K562 (cell line): ENCODE measurements around the gene TRAPPC2B. TPM values are rescaled to one million over a fixed set of nuclear protein-coding genes. Genes with fewer than 3 reads are reported as not detected.

ENCODE experiments used
- ETV5 ChIP-seq: sonication (generic); formaldehyde crosslinking; IDR thresholded peaks from 2 replicates; pipeline ENCODE4 v1.4.0; 2020; ENCODE audit warnings: low read depth, mild to moderate bottlenecking, missing genetic modification reagents
- JUND ChIP-seq, 2 experiments: IDR thresholded peaks; 2 replicates in 1 of 2; 3 replicates in 1 of 2; pipeline ENCODE4 v1.6.1; 2011; ENCODE audit warnings: borderline replicate concordance in 2 of 2, low read depth in 2 of 2, low read length in 2 of 2, improper control_type of control experiment in 1 of 2, missing biosample characterization in 1 of 2, missing genetic modification characterization in 1 of 2, missing genetic modification reagents in 1 of 2
- NCOR1 ChIP-seq: fragments of 450-650 bp; IDR thresholded peaks from 2 replicates; pipeline ENCODE4 v1.6.1; 2016; ENCODE audit warnings: mild to moderate bottlenecking, moderate library complexity
- RBM39 ChIP-seq: fragments of 200-400 bp; formaldehyde crosslinking; optimal IDR thresholded peaks from 2 replicates; pipeline ENCODE3; 2018; ENCODE audit warnings: low read depth, low read length
- SMARCA5 ChIP-seq: fragments of 450-650 bp; IDR thresholded peaks from 2 replicates; pipeline ENCODE4 v1.6.1; 2016
- WHSC1 ChIP-seq: IDR thresholded peaks from one replicate; pipeline ENCODE4 v1.6.1; 2012; ENCODE audit warnings: low read length, control low read depth, inconsistent platforms
- ZNF133 ChIP-seq: fragments of 250-450 bp; sonication (Bioruptor Pico); IDR thresholded peaks from 2 replicates; pipeline ENCODE4 v1.4.0; 2020; ENCODE audit warnings: mild to moderate bottlenecking
- polyA plus RNA-seq, 8 experiments: library from polyadenylated mRNA; depleted of rRNA in 4 of 8; stranded (reverse) in 5 of 8; unstranded in 3 of 8; fragments of >200 nt; fragmentation: Nextera tagmentation in 2 of 8; fragmentation: Illumina TruSeq in 1 of 8; extraction: Ambion mirVana in 2 of 8; extraction: Trizol in 1 of 8; gene quantifications; 2 replicates each; pipeline versions ENCODE4 v1.2.1 to v1.2.3, GENCODE V29; 2011 to 2014; ENCODE audit warnings: inconsistent platforms in 1 of 8, missing spikeins in 1 of 8
- total RNA-seq, 7 experiments: library from RNA; depleted of rRNA in 6 of 7; stranded (reverse); fragments of >200 nt in 6 of 7; fragmentation: Illumina TruSeq in 2 of 7; extraction: Trizol in 2 of 7; gene quantifications; 2 replicates each; pipeline versions ENCODE4 v1.2.1 to v1.2.3, GENCODE V29; 2011 to 2021; ENCODE audit warnings: low replicate concordance in 1 of 7
- TF ChIP-seq, protein P1 (sequence below), 2 experiments: IDR thresholded peaks in 1 of 2; conservative IDR thresholded peaks in 1 of 2; 2 replicates each; pipeline ENCODE4 v1.6.1; 2016; ENCODE audit warnings: low read depth in 2 of 2, mild to moderate bottlenecking in 1 of 2, missing compliant biosample characterization in 1 of 2, missing genetic modification characterization in 1 of 2, moderate library complexity in 1 of 2
- TF ChIP-seq, protein P2 (sequence below): fragments of 250-450 bp; sonication (Bioruptor Pico); IDR thresholded peaks from 2 replicates; pipeline ENCODE4 v1.8.0; 2021; ENCODE audit warnings: moderate library complexity, mild to moderate bottlenecking, inconsistent platforms
- TF ChIP-seq, protein P3 (sequence below): fragments of 250-450 bp; sonication (Bioruptor Pico); IDR thresholded peaks from 2 replicates; pipeline ENCODE4 v1.5.0; 2021
- TF ChIP-seq, protein P4 (sequence below): fragments of 450-650 bp; formaldehyde crosslinking; IDR thresholded peaks from 2 replicates; pipeline ENCODE4 v1.4.0; 2022; ENCODE audit warnings: missing genetic modification characterization
- TF ChIP-seq, protein P5 (sequence below), 2 experiments: fragments of 150-350 bp in 1 of 2; IDR thresholded peaks; 2 replicates each; pipeline ENCODE4 v1.6.1; 2012 to 2016; ENCODE audit warnings: low read depth in 2 of 2, low read length in 2 of 2, mild to moderate bottlenecking in 1 of 2, moderate library complexity in 1 of 2
- TF ChIP-seq, protein P6 (sequence below): sonication (generic); formaldehyde crosslinking; IDR thresholded peaks from 2 replicates; pipeline ENCODE4 v1.8.0; 2022; ENCODE audit warnings: missing genetic modification reagents, mild to moderate bottlenecking, moderate library complexity, borderline replicate concordance

Gene TRAPPC2B
- total and polyA plus RNA-seq, 9 of the 15 experiments (the other 6 are each of a cell fraction or from before 2014, with no cell fraction given), result 2.2 to 20.4 (median 4.6) TPM

DNA sequence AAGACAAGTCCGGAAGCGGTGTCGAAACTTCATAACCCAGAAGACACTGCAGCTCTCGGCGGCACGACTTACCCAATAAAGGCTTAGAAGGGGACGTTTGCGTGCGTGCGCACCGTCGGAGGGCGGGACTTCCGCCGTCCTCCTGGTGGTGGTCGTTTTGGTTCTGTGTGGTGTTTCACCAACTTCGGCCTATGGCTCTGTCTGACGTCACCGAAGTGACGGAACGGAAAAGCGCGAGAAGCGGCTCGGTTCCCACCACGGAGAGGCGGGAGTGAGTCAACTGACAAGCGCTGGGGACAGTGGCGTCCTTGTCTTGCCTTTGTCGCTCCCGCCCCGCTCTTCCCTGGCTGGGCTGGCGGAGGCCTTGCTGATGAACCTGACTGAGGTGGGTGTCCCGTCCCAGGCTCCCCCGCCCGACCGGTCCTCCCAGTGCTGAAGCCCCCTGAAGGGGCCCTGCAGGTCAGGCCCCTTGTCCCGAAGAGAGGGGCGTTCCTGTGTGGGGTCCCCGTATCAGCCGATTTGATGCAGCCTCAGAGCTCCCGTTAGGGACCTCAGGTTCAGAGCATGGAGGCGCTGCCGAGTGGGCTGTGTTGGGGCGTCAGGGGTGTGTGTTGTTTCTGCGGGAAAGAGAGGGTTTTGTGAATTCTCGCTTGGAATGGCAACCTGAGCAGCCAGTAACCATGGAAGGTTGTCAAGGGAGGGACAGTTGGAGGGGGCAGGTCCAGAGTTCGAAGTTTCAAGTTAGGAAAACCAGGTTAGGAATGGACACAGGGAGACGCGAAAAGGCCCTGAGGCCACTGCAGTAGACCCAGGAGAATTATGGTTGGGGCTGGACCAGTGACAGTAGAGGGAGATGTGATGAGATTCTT lies 26.6 kb downstream of the TRAPPC2B start, which contains the start of gene ZNF548 (continued):
- TF ChIP-seq, protein P1, sequence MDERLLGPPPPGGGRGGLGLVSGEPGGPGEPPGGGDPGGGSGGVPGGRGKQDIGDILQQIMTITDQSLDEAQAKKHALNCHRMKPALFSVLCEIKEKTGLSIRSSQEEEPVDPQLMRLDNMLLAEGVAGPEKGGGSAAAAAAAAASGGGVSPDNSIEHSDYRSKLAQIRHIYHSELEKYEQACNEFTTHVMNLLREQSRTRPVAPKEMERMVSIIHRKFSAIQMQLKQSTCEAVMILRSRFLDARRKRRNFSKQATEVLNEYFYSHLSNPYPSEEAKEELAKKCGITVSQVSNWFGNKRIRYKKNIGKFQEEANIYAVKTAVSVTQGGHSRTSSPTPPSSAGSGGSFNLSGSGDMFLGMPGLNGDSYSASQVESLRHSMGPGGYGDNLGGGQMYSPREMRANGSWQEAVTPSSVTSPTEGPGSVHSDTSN (CRISPR knock-in tag; IDR thresholded peaks at IDR 0.05; ENCODE audit: low read depth), result no peak
- TF ChIP-seq, protein P1 (tag; conservative IDR thresholded peaks at IDR 0.05; ENCODE audit: low read depth), result no peak
- TF ChIP-seq, protein P2, sequence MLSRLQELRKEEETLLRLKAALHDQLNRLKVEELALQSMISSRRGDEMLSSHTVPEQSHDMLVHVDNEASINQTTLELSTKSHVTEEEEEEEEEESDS (CRISPR knock-in tag), result no peak
- TF ChIP-seq RBM39 (no peak), ZNF133 (CRISPR knock-in tag) (no peak), WHSC1 (no peak), JUND (IDR thresholded peaks at IDR 0.05; ENCODE audit: borderline replicate concordance, low read depth, low read length) (peak; percentile 88), JUND (tag; IDR thresholded peaks at IDR 0.05; ENCODE audit: borderline replicate concordance, low read depth, low read length) (peak; percentile 87), ETV5 (CRISPR knock-in tag) (0 out of 2 replicates have a peak, but pooled peaks have one; percentile 74), SMARCA5 (no peak), NCOR1 (no peak)
- TF ChIP-seq, protein P3, sequence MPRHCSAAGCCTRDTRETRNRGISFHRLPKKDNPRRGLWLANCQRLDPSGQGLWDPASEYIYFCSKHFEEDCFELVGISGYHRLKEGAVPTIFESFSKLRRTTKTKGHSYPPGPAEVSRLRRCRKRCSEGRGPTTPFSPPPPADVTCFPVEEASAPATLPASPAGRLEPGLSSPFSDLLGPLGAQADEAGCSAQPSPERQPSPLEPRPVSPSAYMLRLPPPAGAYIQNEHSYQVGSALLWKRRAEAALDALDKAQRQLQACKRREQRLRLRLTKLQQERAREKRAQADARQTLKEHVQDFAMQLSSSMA, result no peak
- TF ChIP-seq, protein P4, sequence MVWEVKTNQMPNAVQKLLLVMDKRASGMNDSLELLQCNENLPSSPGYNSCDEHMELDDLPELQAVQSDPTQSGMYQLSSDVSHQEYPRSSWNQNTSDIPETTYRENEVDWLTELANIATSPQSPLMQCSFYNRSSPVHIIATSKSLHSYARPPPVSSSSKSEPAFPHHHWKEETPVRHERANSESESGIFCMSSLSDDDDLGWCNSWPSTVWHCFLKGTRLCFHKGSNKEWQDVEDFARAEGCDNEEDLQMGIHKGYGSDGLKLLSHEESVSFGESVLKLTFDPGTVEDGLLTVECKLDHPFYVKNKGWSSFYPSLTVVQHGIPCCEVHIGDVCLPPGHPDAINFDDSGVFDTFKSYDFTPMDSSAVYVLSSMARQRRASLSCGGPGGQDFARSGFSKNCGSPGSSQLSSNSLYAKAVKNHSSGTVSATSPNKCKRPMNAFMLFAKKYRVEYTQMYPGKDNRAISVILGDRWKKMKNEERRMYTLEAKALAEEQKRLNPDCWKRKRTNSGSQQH (CRISPR knock-in tag), result no peak
- TF ChIP-seq, protein P5, sequence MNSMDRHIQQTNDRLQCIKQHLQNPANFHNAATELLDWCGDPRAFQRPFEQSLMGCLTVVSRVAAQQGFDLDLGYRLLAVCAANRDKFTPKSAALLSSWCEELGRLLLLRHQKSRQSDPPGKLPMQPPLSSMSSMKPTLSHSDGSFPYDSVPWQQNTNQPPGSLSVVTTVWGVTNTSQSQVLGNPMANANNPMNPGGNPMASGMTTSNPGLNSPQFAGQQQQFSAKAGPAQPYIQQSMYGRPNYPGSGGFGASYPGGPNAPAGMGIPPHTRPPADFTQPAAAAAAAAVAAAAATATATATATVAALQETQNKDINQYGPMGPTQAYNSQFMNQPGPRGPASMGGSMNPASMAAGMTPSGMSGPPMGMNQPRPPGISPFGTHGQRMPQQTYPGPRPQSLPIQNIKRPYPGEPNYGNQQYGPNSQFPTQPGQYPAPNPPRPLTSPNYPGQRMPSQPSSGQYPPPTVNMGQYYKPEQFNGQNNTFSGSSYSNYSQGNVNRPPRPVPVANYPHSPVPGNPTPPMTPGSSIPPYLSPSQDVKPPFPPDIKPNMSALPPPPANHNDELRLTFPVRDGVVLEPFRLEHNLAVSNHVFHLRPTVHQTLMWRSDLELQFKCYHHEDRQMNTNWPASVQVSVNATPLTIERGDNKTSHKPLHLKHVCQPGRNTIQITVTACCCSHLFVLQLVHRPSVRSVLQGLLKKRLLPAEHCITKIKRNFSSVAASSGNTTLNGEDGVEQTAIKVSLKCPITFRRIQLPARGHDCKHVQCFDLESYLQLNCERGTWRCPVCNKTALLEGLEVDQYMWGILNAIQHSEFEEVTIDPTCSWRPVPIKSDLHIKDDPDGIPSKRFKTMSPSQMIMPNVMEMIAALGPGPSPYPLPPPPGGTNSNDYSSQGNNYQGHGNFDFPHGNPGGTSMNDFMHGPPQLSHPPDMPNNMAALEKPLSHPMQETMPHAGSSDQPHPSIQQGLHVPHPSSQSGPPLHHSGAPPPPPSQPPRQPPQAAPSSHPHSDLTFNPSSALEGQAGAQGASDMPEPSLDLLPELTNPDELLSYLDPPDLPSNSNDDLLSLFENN (IDR thresholded peaks at IDR 0.05; ENCODE audit: low read depth in 2 of 2, low read length in 2 of 2), result no peak
- TF ChIP-seq, protein P6, sequence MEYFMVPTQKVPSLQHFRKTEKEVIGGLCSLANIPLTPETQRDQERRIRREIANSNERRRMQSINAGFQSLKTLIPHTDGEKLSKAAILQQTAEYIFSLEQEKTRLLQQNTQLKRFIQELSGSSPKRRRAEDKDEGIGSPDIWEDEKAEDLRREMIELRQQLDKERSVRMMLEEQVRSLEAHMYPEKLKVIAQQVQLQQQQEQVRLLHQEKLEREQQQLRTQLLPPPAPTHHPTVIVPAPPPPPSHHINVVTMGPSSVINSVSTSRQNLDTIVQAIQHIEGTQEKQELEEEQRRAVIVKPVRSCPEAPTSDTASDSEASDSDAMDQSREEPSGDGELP (CRISPR knock-in tag), result peak; percentile 75; the same call in 1 of the 2 replicates
